MCF 10A (cell line): ENCODE results near the gene LRMDA. TPM values are rescaled to one million over a fixed set of nuclear protein-coding genes. Genes with fewer than 3 reads are reported as not detected.

Source experiments
- BruUV-seq: library from RNA; stranded (reverse); fragments of 400-500 nt; replicated peaks from 2 replicates; lab custom pipeline; 2021; lab: Mats Ljungman, UMichigan
- CTCF ChIA-PET: fragments of 300-600 bp; sonication (Branson Sonifier 250); formaldehyde crosslinking; extraction: SDS; loops from one replicate; lab custom pipeline; 2021; ENCODE audit warnings: antibody characterized with exemption, inconsistent platforms; lab: Yijun Ruan, JAX
- POLR2A ChIA-PET: fragments of 300-600, 350-650 bp; sonication (Branson Sonifier 250); formaldehyde crosslinking; extraction: SDS; loops from one replicate; lab custom pipeline; 2020; ENCODE audit warnings: antibody characterized with exemption, inconsistent platforms; lab: Yijun Ruan, JAX
- DNase-seq: peaks from one replicate; pipeline ENCODE4 v3.0.0-alpha.2; 2018; ENCODE audit not compliant: unreplicated experiment
- H3K27ac Mint-ChIP-seq: one replicate; pipeline ENCODE4 v1.8.0; 2022; ENCODE audit warnings: mild to moderate bottlenecking, low read depth, mixed read lengths; ENCODE audit not compliant: unreplicated experiment
- H3K27me3 Mint-ChIP-seq: one replicate; pipeline ENCODE4 v1.8.0; 2022; ENCODE audit warnings: mixed read lengths; ENCODE audit not compliant: insufficient read depth, unreplicated experiment
- H3K36me3 Mint-ChIP-seq: one replicate; pipeline ENCODE4 v1.8.0; 2022; ENCODE audit warnings: mild to moderate bottlenecking, moderate library complexity, mixed read lengths; ENCODE audit not compliant: insufficient read depth, unreplicated experiment
- H3K4me1 Mint-ChIP-seq: one replicate; pipeline ENCODE4 v1.8.0; 2022; ENCODE audit warnings: mixed read lengths; ENCODE audit not compliant: insufficient read depth, unreplicated experiment
- H3K4me3 Mint-ChIP-seq: one replicate; pipeline ENCODE4 v1.8.0; 2022; ENCODE audit warnings: mild to moderate bottlenecking, moderate library complexity, mixed read lengths; ENCODE audit not compliant: unreplicated experiment
- H3K9me3 Mint-ChIP-seq: one replicate; pipeline ENCODE4 v1.8.0; 2022; ENCODE audit warnings: mixed read lengths; ENCODE audit not compliant: unreplicated experiment
- intact Hi-C: fragments of 100-400 bp; cut with micrococcal nuclease; formaldehyde crosslinking; loops from 2 replicates; pipeline ENCODE4 v1.14.1; 2022
- total RNA-seq: library from RNA; stranded (reverse); gene quantifications from 2 replicates; pipeline ENCODE4 v1.2.3, GENCODE V29; 2022
- TF ChIP-seq, protein P1 (sequence below): fragments of 200-600 bp; IDR thresholded peaks from one replicate; pipeline ENCODE4 v1.8.0; 2022; ENCODE audit warnings: antibody characterized with exemption, mild to moderate bottlenecking; ENCODE audit not compliant: unreplicated experiment

Gene LRMDA
- total RNA-seq, 1 experiment from 2014 or later: not detected

GRCh38 chr10:75469006-75469616 is 37.7 kb downstream of the LRMDA start:
- BruUV-seq: no TSS peak
- peak overlapping the region; percentile 4 for H3K4me3 Mint-ChIP-seq
- intact Hi-C loops: loop anchor here (1.0 kb wide), 1 partner anchor 68 kb away; the partner anchor contains the start of gene ZNF503

DNA sequence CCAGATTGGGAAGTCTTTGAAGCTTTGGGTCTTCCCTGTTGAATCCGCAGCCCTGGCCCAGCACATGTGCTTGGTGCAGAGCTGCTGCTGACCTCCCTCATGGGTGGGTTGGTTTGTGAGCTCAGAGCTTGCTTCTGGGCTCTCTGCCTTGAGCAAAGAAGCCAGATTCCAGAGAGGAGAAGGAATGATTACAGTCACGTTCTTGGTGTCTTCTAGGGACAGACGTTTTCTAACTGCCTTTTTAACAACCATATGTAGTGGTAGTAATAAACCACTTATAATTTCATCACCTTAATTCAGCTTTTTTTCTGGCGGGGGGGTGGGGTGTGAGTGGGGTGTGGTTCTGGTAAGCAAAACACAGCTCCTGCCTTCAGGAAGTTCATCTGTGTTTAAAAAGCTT is 39.5 kb downstream of the LRMDA start:
- H3K27me3 Mint-ChIP-seq: no peaks in the 10 kb centered on the region
- ChIA-PET POLR2A (interaction anchor here (1.2 to 2.2 kb wide), 2 partner anchors 62 to 111 kb away, joined by 3 to 6 read pairs; no protein-coding TSS in a partner anchor), CTCF (interaction anchor here (0.5 to 0.6 kb wide), 2 partner anchors 75 to 260 kb away, joined by 3 to 5 read pairs; no protein-coding TSS in a partner anchor)

More at GRCh38 chr10:75469006-75469616, 37.7 kb downstream of the LRMDA start:
- H3K27ac Mint-ChIP-seq: peak overlapping the region; percentile 0
- ChIA-PET POLR2A (interaction anchor here (0.6 to 2.2 kb wide), 12 partner anchors 18 to 1257 kb away, joined by 3 to 19 read pairs (median 3); partner anchors contain the start of gene ZNF503), CTCF (interaction anchor here (0.6 to 1.1 kb wide), 2 partner anchors 13 to 204 kb away, joined by 3 read pairs; no protein-coding TSS in a partner anchor)
- no peaks in the 10 kb centered on the region for H3K27me3 Mint-ChIP-seq
- no peaks in the 10 kb centered on the region for H3K36me3 Mint-ChIP-seq
- TF ChIP-seq, protein P1, sequence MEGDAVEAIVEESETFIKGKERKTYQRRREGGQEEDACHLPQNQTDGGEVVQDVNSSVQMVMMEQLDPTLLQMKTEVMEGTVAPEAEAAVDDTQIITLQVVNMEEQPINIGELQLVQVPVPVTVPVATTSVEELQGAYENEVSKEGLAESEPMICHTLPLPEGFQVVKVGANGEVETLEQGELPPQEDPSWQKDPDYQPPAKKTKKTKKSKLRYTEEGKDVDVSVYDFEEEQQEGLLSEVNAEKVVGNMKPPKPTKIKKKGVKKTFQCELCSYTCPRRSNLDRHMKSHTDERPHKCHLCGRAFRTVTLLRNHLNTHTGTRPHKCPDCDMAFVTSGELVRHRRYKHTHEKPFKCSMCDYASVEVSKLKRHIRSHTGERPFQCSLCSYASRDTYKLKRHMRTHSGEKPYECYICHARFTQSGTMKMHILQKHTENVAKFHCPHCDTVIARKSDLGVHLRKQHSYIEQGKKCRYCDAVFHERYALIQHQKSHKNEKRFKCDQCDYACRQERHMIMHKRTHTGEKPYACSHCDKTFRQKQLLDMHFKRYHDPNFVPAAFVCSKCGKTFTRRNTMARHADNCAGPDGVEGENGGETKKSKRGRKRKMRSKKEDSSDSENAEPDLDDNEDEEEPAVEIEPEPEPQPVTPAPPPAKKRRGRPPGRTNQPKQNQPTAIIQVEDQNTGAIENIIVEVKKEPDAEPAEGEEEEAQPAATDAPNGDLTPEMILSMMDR: no peak
- peak; percentile 97 for DNase-seq
- peaks cover 22% of the 10 kb centered on the region for H3K4me1 Mint-ChIP-seq
- H3K9me3 Mint-ChIP-seq: no peaks in the 10 kb centered on the region

GRCh38 chr10:75472685-75473084 is 41.3 kb downstream of the LRMDA start:
- Mint-ChIP-seq H3K27ac (no peak overlapping the region), H3K4me3 (no peak overlapping the region), H3K36me3 (no peaks in the 10 kb centered on the region), H3K4me1 (peaks cover 22% of the 10 kb centered on the region), H3K9me3 (no peaks in the 10 kb centered on the region), H3K27me3 (no peaks in the 10 kb centered on the region)
- ChIA-PET CTCF (no interaction called here), POLR2A (interaction anchor here (1.5 kb wide), 1 partner anchor 44 kb away, joined by 3 read pairs; no protein-coding TSS in a partner anchor)
- TF ChIP-seq, protein P1: no peak
- no peak for DNase-seq
- BruUV-seq: no TSS peak
- intact Hi-C loops: no loop called here

More for the DNA sequence above, 39.5 kb downstream of the LRMDA start:
- BruUV-seq: no TSS peak
- intact Hi-C loops: no loop called here
- no peak for DNase-seq
- Mint-ChIP-seq H3K4me1 (peaks cover 22% of the 10 kb centered on the region), H3K27ac (no peak overlapping the region), H3K36me3 (no peaks in the 10 kb centered on the region), H3K4me3 (no peak overlapping the region), H3K9me3 (no peaks in the 10 kb centered on the region)
- TF ChIP-seq, protein P1: no peak

DNA sequence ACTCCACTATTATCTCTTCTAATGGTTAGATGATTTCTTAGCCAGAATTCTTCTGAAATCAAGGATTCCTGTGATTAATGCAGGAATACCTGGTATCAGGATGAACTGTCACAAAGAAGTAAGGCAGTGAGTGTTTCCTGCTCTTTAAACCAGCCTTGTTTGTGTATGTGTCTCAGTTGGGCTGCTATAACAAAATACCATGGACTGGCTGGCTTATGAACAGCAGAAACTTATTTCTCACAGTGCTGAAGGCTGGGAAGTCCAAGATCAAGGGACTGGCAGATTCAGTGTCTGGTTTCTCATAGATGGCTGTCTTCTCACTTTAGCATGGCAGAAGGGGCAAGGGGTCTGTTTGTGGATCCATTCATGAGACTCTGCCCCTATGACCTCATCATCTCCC is 42.7 kb downstream of the LRMDA start:
- Mint-ChIP-seq H3K27ac (no peak overlapping the region), H3K4me1 (peaks cover 10% of the 10 kb centered on the region), H3K9me3 (no peaks in the 10 kb centered on the region), H3K4me3 (no peak overlapping the region), H3K36me3 (no peaks in the 10 kb centered on the region), H3K27me3 (no peaks in the 10 kb centered on the region)
- TF ChIP-seq, protein P1: no peak
- no peak for DNase-seq
- BruUV-seq: no TSS peak
- ChIA-PET POLR2A (no interaction called here), CTCF (no interaction called here)
- intact Hi-C loops: no loop called here
